Neuronal stem cell (in vitro differentiated cells): ENCODE data around the gene PKNOX2.

Experiments used
- DNase-seq: peaks from one replicate; pipeline ENCODE4 v3.0.0-alpha.2; 2013; ENCODE audit warnings: low spot score
- H2AFZ ChIP-seq: one replicate; pipeline ENCODE4 v1.6.1; 2013; ENCODE audit warnings: mild to moderate bottlenecking, low read length, inconsistent platforms
- H2AK5ac ChIP-seq: 2 replicates; pipeline ENCODE4 v1.6.1; 2013; ENCODE audit warnings: low read depth, mild to moderate bottlenecking, inconsistent platforms, low read length, moderate library complexity, mixed read lengths
- H2BK120ac ChIP-seq: 2 replicates; pipeline ENCODE4 v1.6.1; 2013; ENCODE audit warnings: low read depth, mild to moderate bottlenecking, inconsistent platforms, low read length, moderate library complexity, mixed read lengths
- H2BK12ac ChIP-seq: one replicate; pipeline ENCODE4 v1.6.1; 2013; ENCODE audit warnings: low read length, inconsistent platforms
- H2BK15ac ChIP-seq: 2 replicates; pipeline ENCODE4 v1.6.1; 2013; ENCODE audit warnings: mild to moderate bottlenecking, low read length, inconsistent platforms, mixed read lengths
- H2BK5ac ChIP-seq: one replicate; pipeline ENCODE4 v1.6.1; 2013; ENCODE audit warnings: inconsistent platforms, mild to moderate bottlenecking, low read length, moderate library complexity
- H3K14ac ChIP-seq: one replicate; pipeline ENCODE4 v1.6.1; 2013; ENCODE audit warnings: low read length, inconsistent platforms
- H3K18ac ChIP-seq: 2 replicates; pipeline ENCODE4 v1.6.1; 2013; ENCODE audit warnings: low read length, inconsistent platforms
- H3K23ac ChIP-seq: 2 replicates; pipeline ENCODE4 v1.6.1; 2013; ENCODE audit warnings: low read depth, mild to moderate bottlenecking, mixed read lengths, low read length, inconsistent platforms; ENCODE audit not compliant: poor library complexity
- H3K27ac ChIP-seq: replicated peaks from 3 replicates; pipeline ENCODE4 v1.5.1; 2013; ENCODE audit warnings: low read length, inconsistent platforms
- H3K27me3 ChIP-seq, 3 experiments: 2 replicates each; pipeline ENCODE4 v1.6.1; 2013; ENCODE audit warnings: low read length in 3 of 3, mild to moderate bottlenecking in 2 of 3, inconsistent platforms in 1 of 3, low read depth in 1 of 3, mixed read lengths in 1 of 3, moderate library complexity in 1 of 3; ENCODE audit not compliant: control insufficient read depth in 3 of 3, insufficient read depth in 3 of 3
- H3K36me3 ChIP-seq, 2 donors: replicated peaks in 1 of 2; 2 replicates each; pipeline ENCODE4 v1.6.1; 2013; ENCODE audit warnings: low read length in 2 of 2; ENCODE audit not compliant: control insufficient read depth in 2 of 2, insufficient read depth in 2 of 2
- H3K4ac ChIP-seq: 2 replicates; pipeline ENCODE4 v1.6.1; 2013; ENCODE audit warnings: inconsistent platforms, mild to moderate bottlenecking, low read length, moderate library complexity
- H3K4me1 ChIP-seq, 2 donors: 1 replicate in 1 of 2; 2 replicates in 1 of 2; pipeline ENCODE4 v1.6.1; 2013; ENCODE audit warnings: low read length in 2 of 2, low read depth in 1 of 2; ENCODE audit not compliant: control insufficient read depth in 2 of 2, insufficient read depth in 1 of 2
- H3K4me2 ChIP-seq: one replicate; pipeline ENCODE4 v1.6.1; 2013; ENCODE audit warnings: mild to moderate bottlenecking, low read length, inconsistent platforms; ENCODE audit not compliant: insufficient read depth, poor library complexity, severe bottlenecking
- H3K4me3 ChIP-seq, 2 donors: 2 replicates each; pipeline ENCODE4 v1.5.1; 2013; ENCODE audit warnings: low read length in 2 of 2, mild to moderate bottlenecking in 2 of 2, inconsistent platforms in 1 of 2, moderate library complexity in 1 of 2
- H3K79me1 ChIP-seq: one replicate; pipeline ENCODE4 v1.6.1; 2013; ENCODE audit warnings: low read depth, mild to moderate bottlenecking, inconsistent platforms, low read length, moderate library complexity
- H3K9ac ChIP-seq: one replicate; pipeline ENCODE4 v1.6.1; 2013; ENCODE audit warnings: mild to moderate bottlenecking, low read depth, low read length, inconsistent platforms; ENCODE audit not compliant: poor library complexity
- H3K9me3 ChIP-seq, 2 donors: replicated peaks in 1 of 2; 2 replicates each; pipeline versions ENCODE3 to v1.6.1; 2013; ENCODE audit warnings: low read length in 2 of 2, mild to moderate bottlenecking in 2 of 2, inconsistent platforms in 1 of 2, low read depth in 1 of 2, mixed read lengths in 1 of 2, moderate library complexity in 1 of 2; ENCODE audit not compliant: control insufficient read depth in 2 of 2, insufficient read depth in 1 of 2
- H4K8ac ChIP-seq: one replicate; pipeline ENCODE4 v1.6.1; 2013; ENCODE audit warnings: low read depth, mild to moderate bottlenecking, inconsistent platforms, low read length, moderate library complexity
- H4K91ac ChIP-seq: one replicate; pipeline ENCODE4 v1.6.1; 2013; ENCODE audit warnings: low read length, low read depth, mild to moderate bottlenecking, inconsistent platforms; ENCODE audit not compliant: poor library complexity
- WGBS, 2 donors: extraction: QIAGEN DNeasy Blood & Tissue Kit; methylation state at CpG; one replicate each; pipeline ENCODE4 v1.1.7; 2013; ENCODE audit warnings: missing lambda C conversion rate in 2 of 2, mixed read lengths in 1 of 2; ENCODE audit not compliant: insufficient read length in 2 of 2, insufficient replicate concordance in 1 of 2; ENCODE audit errors: extremely low coverage in 2 of 2; 5-methylcytosine and 5-hydroxymethylcytosine counted together

Gene PKNOX2

DNA sequence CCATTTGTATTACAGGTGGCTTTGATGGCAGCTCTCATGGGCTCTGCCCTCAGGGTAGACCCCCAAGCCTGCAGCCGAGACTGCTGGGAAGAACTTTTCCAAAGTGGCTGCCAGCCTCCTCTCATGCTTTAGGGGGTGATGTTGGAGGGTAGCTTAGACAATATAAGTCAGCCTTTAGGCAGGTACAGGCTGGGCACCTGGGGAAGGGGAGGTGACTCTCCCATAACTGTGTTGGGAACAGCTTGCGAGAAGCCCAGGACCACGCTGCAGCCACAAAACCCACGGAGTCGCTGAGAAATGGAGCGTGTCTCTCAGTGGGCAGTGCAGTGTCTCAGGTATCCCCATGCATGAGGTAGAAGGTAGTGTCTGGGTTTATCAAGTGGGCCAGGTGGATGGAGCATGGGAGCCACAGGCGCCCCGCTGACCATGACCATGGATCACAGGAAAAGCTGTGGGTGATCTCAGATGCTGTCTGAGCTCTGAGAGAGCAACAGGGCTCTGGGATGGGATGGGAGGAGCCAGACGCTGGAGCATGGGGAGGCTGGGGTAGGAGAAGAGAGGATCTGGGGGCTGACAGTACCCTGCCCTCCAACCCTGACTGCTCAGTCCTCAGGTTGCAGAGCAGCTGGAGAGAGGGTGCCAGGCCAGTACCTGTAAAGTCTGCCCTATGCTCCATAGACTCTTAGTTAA lies 216.3 kb downstream of the PKNOX2 start:
- H3K36me3 ChIP-seq, result peaks cover 1 to 42% of the 10 kb centered on the region in 2 donors
- H3K79me1 ChIP-seq, result peaks cover 2% of the 10 kb centered on the region
- H3K18ac ChIP-seq, result peak overlapping the region; percentile 35
- H2AK5ac ChIP-seq, result peak overlapping the region; percentile 72
- H3K27ac ChIP-seq, result no peak overlapping the region
- no peak overlapping the region for H2BK5ac ChIP-seq
- no peak overlapping the region for H3K23ac ChIP-seq
- H3K27me3 ChIP-seq, result no peaks in the 10 kb centered on the region
- H3K4ac ChIP-seq, result no peak overlapping the region
- H2BK12ac ChIP-seq, result no peak overlapping the region
- no peak overlapping the region for H2AFZ ChIP-seq
- H4K91ac ChIP-seq, result no peak overlapping the region
- peak overlapping the region; percentile 66 for H3K14ac ChIP-seq
- H3K9me3 ChIP-seq, result no peaks in the 10 kb centered on the region
- H3K4me3 ChIP-seq, result no peak overlapping the region
- H3K9ac ChIP-seq, result peak overlapping the region; percentile 39
- H2BK120ac ChIP-seq, result no peak overlapping the region
- no peak overlapping the region for H2BK15ac ChIP-seq
- no peak overlapping the region for H3K4me2 ChIP-seq
- no peak overlapping the region for H4K8ac ChIP-seq
- DNase-seq, result no peak
- peaks cover 0 to 31% of the 10 kb centered on the region in 2 donors for H3K4me1 ChIP-seq
- no CpG with 5 or more reads among the region's 9 CpGs for WGBS, 2 donors

DNA sequence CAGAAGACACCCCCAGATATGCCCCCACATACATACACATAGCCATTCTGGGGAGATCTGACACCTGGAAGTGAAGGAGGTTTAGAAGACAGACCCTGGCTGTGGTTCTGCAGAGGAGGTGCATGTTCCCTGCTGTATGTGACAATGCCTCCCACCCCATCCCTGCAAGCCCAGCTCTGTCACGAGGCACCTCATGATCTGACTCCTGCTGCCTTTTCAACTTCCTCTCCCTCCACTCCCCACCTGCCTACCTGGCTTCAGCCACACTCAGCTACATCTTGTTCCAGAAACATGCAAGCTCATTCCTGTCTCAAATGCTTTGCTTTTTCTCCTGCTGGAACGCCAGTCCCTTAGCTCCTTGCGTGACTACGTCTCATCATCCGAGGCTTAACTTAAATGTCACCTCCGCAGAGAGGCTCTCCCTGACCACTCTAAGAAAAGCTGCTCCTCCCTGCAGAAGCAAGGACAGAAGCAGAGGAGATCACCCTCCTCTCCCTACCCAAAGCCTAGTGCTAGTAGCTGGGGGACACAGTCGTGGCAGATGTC lies 217.0 kb downstream of the PKNOX2 start:
- H2AFZ ChIP-seq, result no peak overlapping the region
- peaks cover 0 to 26% of the 10 kb centered on the region in 2 donors for H3K4me1 ChIP-seq
- no peaks in the 10 kb centered on the region for H3K9me3 ChIP-seq
- peaks cover 2% of the 10 kb centered on the region for H3K79me1 ChIP-seq
- no peak overlapping the region for H2BK5ac ChIP-seq
- no peak overlapping the region for H2AK5ac ChIP-seq
- no peak overlapping the region for H3K4me3 ChIP-seq
- H3K14ac ChIP-seq, result no peak overlapping the region
- H2BK12ac ChIP-seq, result no peak overlapping the region
- DNase-seq, result no peak
- H3K4ac ChIP-seq, result no peak overlapping the region
- no CpG with 5 or more reads among the region's 7 CpGs for WGBS, 2 donors
- no peak overlapping the region for H4K91ac ChIP-seq
- no peak overlapping the region for H3K18ac ChIP-seq
- no peak overlapping the region for H3K27ac ChIP-seq
- no peak overlapping the region for H3K23ac ChIP-seq
- peaks cover 3 to 47% of the 10 kb centered on the region in 2 donors for H3K36me3 ChIP-seq
- no peak overlapping the region for H2BK15ac ChIP-seq
- H3K4me2 ChIP-seq, result no peak overlapping the region
- H3K27me3 ChIP-seq, result no peaks in the 10 kb centered on the region
- H4K8ac ChIP-seq, result no peak overlapping the region
- H3K9ac ChIP-seq, result peak overlapping the region; percentile 50
- H2BK120ac ChIP-seq, result no peak overlapping the region

- peaks cover 2% of the 10 kb centered on the region for H3K79me1 ChIP-seq
- WGBS, 2 donors, result no CpG with 5 or more reads among the region's 12 CpGs
- peak overlapping the region; percentile 15 for H3K18ac ChIP-seq
- H2BK15ac ChIP-seq, result no peak overlapping the region
- H3K4me2 ChIP-seq, result no peak overlapping the region
- peak overlapping the region; percentile 64 for H3K9ac ChIP-seq
- no peaks in the 10 kb centered on the region for H3K27me3 ChIP-seq
- H3K14ac ChIP-seq, result peak overlapping the region; percentile 26
- H2AK5ac ChIP-seq, result no peak overlapping the region
- no peak overlapping the region for H3K27ac ChIP-seq
- H2AFZ ChIP-seq, result no peak overlapping the region
- no peak overlapping the region for H3K4ac ChIP-seq
- H4K8ac ChIP-seq, result no peak overlapping the region
- no peak overlapping the region for H2BK5ac ChIP-seq
- H3K36me3 ChIP-seq, result peaks cover 3 to 53% of the 10 kb centered on the region in 2 donors
- DNase-seq, result no peak
- H4K91ac ChIP-seq, result peak overlapping the region; percentile 60
- no peaks in the 10 kb centered on the region for H3K9me3 ChIP-seq
- H2BK120ac ChIP-seq, result no peak overlapping the region
- H3K4me1 ChIP-seq, result peaks cover 0 to 25% of the 10 kb centered on the region in 2 donors
- H3K4me3 ChIP-seq, result peak overlapping the region in 1 of 2 donors; percentile 5
- peak overlapping the region; percentile 32 for H3K23ac ChIP-seq
- no peak overlapping the region for H2BK12ac ChIP-seq
These were observed 217.8 kb downstream of the PKNOX2 start for GRCh38 chr11:125382314-125382791.

- Histone ChIP-seq H3K14ac (no peak overlapping the region), H3K18ac (no peak overlapping the region), H4K91ac (no peak overlapping the region), H2BK5ac (no peak overlapping the region), H2AFZ (no peak overlapping the region), H3K4me2 (no peak overlapping the region), H3K4me1 (peaks cover 0 to 24% of the 10 kb centered on the region in 2 donors), H3K36me3 (peaks cover 3 to 53% of the 10 kb centered on the region in 2 donors), H3K23ac (no peak overlapping the region), H2AK5ac (no peak overlapping the region), H3K4ac (no peak overlapping the region), H3K27me3 (no peaks in the 10 kb centered on the region), H3K9ac (no peak overlapping the region), H2BK120ac (no peak overlapping the region), H3K9me3 (no peaks in the 10 kb centered on the region), H3K79me1 (peaks cover 2% of the 10 kb centered on the region), H2BK12ac (no peak overlapping the region), H4K8ac (no peak overlapping the region), H3K27ac (no peak overlapping the region), H2BK15ac (no peak overlapping the region), H3K4me3 (no peak overlapping the region)
- WGBS, 2 donors, result no CpG with 5 or more reads among the region's 8 CpGs
- DNase-seq, result no peak
These were observed 218.3 kb downstream of the PKNOX2 start for GRCh38 chr11:125382822-125383221.
